Retina (tissue), 1 donor: ENCODE data around the gene DHX16.
A peak's percentile ranks its signal among the peaks of the same experiment; 100 is the strongest.
"Not testable (repeated sequence)": the region's sequence is repeated elsewhere in the genome, so short reads cannot be mapped to it uniquely, and the experiment has no call there.

Source experiments
- DNase-seq: peaks from one replicate; pipeline ENCODE4 v3.0.0-alpha.2; 2016

Gene DHX16

DNA sequence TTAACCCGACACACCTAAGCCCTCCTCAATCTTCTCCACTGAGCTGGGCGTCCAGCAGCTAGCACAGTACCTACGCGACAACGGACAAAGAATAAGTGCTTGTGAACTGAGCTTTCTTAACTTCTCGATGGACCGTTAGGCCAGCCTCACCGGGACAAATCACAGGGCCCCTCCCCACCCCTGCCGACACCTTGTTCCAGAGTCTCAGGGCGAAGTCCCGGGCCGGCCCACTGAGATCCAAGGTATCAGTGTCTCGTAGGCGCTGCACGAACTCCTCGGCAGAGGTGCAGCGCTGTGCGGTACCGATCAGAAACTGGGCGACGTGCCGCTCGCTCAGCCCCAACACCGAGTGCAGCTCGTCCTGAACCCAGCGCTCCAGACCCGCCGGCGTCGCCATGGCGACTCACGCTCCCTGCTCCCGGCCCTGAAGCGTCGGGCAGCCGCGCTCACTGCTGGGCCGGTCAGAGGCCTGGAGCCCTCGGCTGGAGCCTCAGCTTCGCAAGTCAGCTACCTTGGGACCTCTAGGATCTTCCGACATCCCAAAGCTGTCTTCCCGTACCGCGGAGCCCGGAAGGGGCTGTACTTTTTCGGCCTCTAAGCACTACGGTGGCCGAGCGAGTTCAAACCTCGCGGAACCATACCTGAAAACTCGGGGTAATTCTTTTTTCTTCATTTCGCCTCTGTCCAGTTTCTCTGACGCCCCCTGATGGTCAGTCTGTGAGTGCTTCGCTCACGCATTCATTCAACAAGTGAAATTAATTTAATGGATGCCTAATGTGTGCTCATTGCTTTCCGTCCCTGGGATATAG lies at the start of gene DHX16:
DHX16 (minus strand) TSS at position 562 of the 809 bp plus-strand sequence; CDS start at position 397, 165 bp downstream.
- peak; percentile 96 for DNase-seq

DNA sequence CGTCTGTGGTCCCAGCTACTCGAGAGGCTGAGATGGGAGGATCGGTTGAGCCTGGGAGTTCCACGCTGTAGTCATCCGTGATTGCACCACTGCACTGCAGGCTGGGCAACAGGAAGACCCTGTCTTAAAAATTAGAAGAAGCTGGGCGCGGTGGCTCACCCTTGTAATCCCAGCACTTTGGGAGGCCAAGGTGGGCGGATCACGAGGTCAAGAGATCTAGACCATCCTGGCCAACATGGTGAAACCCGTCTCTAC lies 49.1 kb upstream of the DHX16 start:
- DNase-seq, result not testable (repeated sequence)

DNA sequence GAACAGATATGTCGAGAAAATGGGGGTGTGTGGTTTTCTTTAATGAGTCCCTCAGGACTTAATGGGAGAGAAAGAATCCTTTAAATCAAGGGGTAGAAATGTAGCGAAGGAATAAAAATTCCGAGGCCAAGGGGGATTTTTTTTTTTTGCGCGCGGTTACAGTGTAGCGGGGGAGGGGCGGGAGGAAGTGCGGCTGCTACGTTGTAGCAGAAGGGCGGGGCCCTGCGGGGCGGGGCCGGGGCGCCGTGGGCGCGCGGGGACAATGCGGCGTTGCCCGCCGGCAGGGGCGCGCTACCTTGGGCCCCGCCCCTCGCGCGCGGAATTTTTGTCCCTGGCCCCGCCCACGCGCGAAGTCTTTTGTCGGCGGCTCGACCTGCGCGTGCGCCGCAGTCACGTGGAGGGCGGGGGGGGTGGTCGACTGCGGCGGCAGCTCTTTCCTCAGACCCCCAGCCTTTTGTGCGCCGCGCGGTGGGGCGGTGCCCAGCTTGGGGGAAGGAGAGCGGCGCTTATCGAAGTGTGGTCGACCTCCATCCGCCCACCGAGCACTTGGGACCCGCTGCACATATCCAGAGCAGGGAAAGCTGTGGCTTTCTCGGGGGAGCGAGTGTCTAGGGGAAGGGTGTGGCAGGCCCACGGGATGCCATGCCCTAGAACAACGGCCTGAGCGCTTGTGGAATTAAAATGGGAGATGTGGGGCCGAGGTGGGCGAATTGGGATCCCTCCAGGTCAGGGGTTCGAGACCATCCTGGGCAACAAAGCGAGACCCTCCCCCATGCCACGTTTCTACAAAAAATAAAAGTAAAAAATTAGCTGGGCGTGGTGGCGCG lies 48.6 kb upstream of the DHX16 start:
- peak; percentile 94 for DNase-seq

DNA sequence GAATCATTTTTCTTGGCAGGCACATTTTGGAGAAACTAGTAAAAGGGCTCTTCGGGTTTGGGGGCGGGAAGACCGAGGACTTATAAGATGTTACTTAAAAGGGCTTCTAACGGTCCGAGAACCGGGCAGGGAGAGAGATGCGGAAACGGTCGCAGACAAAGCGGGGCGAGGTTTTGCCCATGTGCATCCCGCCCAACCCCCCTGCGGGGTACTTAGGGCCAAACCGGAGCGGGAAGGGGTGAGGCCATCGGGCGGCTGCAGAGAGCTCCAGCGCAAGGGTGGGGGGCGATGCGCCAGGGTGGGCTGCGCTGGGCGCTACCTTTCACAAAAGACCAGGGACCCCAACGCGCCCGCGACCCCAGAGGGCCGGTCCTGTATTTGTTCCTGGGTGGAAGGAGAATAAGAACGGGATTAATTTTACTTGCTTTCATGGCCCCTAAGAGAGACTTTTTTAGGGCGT lies 48.0 kb upstream of the DHX16 start:
- peak; percentile 88 for DNase-seq

DNA sequence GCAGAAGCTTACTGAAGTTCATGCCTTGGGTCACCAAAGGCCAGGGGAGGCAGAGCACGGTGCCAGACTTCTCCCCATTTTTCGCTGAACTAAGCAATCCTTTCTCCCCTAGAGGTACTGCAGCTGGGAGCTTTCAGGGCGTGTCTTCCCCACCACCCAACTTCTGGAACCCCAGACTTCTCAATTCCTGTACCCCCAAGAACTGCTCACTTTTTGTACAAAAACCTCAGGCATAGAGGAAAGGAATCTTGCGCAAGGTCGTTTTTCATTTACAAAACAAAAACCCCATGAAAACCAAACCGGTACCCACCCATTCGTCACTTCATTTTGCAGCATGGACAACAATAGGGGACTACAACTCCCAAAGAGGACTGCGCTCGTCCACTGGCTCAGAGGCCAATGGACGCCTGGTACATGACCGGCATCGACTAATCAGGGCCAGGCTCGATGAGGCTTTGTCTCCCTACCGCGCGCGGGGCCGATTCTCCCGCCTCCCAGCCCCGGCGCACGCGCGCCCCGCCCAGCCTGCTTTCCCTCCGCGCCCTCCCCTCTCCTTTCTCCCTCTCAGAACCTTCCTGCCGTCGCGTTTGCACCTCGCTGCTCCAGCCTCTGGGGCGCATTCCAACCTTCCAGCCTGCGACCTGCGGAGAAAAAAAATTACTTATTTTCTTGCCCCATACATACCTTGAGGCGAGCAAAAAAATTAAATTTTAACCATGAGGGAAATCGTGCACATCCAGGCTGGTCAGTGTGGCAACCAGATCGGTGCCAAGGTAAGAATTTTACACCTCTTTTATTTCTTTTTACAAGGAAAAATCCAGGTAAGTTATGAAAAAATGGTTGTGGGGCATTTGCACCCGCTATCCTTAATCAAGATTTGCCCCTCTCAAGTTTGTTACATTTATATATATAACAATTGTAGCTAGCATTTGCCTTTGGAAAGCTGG lies 47.3 kb upstream of the DHX16 start, which contains the start of gene TUBB:
TUBB (plus strand) TSS at position 562 of the 947 bp plus-strand sequence; CDS start at position 717, 155 bp downstream.
- peak; percentile 96 for DNase-seq

DNA sequence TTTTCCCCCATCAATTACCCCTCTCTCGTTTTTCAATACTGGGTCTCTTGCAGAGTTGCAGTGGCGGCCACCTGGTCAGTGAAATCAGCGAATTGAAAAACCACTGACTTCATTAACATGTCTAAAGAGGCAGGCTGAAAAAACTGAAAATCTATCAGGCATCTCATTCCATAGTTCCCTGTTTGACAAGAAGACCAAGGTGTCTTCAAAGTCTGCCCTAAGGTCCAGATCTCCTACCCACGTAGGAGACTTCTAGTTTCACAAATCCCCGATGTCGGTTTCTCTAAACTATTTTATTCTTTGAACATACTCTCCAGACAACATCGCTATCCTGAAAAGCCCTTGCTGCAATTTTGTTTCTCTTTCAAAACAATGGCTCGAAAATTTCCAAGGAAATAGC lies 46.5 kb upstream of the DHX16 start:
- no peak for DNase-seq

DNA sequence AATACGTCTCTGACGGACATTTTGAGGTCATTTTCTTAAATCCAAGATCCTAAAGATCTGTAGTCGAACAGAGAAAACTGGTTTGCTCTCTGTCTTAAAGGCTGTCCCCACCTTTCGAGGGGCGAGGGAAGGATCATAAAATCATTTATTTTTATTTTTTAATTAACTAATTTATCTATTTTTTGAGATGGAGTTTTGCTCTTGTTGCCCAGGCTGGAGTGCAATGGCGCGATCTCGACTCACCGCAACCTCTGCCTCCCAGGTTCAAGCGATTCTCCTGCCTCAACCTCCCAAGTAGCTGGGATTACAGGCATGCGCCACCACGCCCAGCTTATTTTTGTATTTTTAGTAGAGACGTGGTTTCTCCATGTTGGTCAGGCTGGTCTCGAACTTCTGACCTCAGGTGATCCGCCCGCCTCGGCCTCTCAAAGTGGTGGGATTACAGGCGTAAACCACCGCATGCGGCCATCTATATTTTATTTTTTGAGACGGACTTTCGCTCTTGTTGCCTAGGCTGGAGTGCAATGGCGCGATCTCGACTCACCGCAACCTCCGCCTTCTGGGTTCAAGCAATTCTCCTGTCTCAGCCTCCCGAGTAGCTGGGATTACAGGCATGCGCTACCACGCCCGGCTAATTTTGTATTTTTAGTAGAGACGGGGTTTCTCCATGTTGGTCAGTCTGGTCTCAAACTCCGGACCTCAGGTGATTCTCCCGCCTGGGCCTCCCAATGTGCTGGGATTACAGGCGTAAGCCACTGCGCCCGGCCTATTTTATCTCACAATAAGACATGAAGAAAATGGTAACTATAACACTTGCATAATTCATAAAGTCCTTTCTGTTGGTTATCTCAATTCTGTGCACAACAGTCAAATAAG lies 45.3 kb upstream of the DHX16 start:
- DNase-seq, result peak; percentile 5

DNA sequence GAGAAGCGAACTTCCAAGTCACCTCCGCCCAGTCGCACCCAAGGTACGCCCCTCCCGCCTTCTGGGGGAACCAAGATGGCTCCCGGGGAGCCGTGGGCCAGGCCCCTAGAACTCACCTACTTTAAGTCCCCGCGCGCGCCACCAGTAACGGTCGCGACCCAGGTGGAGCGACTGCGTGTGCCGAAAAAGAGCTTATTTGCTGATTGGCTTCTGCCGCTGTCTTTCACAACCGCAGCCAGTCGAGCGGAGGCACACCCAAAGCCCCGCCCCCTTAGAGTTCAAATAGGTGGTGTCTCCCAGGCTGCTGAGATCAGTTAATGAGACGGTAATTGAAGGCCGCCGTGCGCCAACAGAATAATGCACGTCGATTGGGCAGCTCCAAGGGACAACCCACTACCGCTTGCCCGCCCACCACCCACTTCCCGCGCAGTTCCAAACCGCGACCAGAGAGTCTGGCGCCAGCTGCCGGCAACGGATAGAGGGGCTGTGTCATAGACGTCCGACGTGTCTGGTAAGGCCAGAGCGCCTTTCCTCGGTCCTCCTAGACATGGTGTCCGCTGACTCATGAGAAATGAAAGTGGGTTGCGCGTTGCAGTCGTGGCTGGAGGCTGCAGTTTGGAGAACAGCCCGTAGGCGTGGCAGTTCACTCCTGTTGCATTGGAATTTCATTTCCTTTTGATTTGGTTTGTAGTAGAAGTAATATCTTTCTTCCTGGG lies 44.5 kb upstream of the DHX16 start, which contains the start of gene MDC1:
MDC1 (minus strand) TSS at position 153 of the 716 bp plus-strand sequence. CDS start 2,106 bp downstream, outside the sequence.
- DNase-seq, result peak; percentile 98

DNA sequence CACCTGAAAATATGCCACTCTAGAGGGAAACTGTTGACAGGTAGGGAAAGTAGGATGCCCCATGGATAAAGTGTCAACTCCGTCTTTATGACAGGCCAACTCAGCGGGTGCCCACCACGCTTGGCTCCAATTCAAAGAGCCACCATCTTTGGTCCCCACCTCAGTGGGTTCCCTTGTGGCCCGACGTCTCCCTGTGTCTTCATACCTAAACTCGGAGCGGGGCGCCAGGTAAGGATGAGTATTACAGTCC lies 44.0 kb upstream of the DHX16 start:
- DNase-seq, result no peak

DNA sequence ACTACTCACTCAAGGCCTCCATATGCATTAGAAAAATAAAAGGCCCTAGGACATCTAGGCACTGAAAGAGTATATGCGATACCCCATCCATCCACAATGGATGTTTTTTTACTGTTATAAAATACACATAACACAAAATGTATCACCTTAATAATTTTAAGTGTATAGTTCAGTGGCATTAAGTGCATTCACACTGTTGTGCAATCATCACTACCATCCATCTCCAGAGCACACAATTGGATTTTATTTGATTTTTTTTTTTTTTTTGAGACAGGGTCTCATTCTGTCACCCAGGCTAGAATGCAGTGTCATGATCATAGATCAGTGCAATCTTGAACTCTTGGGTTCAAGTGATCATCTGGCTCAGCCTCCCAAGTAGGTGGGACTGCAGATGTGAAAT lies 41.5 kb upstream of the DHX16 start:
- no peak for DNase-seq

DNA sequence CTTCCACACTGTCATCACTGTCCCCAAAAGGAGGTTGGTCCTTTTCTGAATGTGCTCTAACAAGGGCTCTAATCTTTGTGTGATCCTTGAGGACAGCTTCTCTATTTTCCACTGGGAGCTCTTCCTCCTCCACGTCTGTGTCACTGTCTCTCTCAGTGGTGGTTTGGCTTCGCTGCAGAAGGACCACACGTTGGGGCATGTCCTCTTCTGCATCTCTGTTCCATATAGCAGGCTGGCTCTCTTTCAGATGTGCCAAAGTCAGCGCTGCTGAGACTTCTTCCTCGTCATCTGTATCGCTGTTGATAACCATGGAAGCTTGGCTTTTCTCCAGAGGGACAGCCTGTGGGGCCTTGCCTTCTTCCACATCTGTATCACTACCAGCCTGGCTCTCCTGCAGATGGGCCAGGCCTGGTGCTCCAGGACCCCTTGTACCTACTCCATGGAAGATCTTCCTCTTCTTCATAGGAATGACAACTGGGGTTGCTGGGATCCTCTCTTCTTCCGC lies 39.7 kb upstream of the DHX16 start:
- DNase-seq, result no peak

DNA sequence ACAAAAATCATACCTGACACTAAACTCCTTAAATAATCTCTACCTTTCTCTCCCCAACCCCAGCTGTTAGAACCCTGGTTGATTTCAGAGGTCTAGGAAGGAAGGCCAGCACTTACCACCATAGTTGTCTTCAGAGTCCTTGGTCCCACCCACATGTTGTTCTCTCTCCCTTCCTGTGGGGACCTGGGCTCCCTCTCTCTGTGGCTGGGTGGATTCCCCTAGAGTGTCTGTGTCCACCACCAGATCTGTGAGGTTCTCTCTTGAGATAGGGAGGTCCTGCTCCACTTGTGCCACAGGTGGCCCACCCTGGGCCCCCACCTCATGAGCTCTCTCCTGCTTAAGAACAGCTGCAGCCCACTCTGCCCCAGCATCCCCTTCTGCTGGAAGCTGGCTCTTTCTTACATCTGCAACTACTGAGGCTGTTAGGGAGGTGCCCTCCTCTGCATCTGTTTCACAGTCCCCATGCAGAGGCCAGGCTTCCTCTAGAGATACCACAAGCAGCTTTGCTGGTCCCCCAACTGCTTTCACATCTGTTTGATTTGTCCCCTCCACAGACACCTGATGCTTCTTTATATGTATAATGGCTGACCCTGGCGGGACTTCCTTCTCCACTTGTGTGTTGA lies 39.1 kb upstream of the DHX16 start:
- DNase-seq, result no peak

DNA sequence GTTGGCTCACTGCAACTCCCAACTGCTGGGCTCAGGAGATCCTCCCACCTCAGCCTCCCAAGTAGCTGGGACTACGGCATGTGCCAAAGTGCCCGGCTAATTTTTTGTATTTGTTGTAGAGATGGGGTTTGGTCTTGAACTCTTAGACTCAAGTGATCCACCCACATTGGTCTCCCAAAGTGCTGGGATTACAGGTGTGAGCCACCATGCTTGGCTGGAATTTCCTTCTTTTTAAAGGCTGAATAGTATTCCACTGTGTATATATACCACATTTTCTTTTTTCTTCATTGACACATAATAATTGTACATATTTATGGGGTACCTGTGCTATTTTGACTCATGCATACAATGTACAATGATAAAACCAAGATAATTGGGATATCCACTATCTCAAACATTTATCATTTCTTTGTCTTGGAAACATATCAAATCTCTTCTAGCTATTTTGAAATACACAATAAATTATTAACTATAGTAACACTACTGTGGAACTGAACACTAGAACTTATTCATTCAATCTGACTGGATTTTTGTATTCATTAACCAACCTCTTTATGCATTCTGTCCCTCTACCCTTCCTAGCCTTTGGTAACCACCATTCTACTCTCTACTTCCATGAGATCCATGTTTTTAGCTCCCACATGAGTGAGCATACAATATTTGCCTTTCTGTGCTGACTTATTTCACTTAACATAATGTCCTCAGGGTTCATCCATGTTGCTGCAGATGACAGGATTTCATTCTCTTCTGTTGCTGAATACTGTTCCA lies 36.5 kb upstream of the DHX16 start:
- no peak for DNase-seq

DNA sequence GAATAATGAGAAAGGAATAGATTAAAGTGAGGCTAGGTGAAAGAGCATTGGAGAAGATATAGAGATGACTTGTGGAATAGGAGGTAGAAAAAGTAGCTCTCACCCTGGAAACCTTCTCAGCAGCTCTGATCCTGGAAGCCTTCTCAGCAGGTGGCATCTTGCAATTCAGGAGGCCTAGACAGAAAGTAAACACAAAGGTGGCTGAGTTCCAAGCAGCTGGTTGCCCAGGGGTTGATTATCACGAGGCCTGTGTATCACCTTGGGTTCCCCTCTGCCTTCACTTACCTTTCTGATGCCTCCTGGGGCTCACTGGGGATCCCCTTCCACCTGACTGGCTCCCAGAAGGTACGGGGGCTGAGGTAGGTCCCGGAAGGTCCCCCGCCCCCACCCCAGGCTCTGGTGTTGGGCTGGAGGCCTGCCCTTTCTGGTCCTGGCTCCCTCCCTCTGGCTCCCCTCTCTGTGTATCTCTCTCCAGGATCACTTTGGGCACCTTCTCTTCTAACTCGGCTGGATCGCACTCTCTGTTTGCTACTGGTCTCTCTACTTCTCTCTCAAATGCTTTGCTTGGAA lies 34.6 kb upstream of the DHX16 start:
- DNase-seq, result no peak

DNA sequence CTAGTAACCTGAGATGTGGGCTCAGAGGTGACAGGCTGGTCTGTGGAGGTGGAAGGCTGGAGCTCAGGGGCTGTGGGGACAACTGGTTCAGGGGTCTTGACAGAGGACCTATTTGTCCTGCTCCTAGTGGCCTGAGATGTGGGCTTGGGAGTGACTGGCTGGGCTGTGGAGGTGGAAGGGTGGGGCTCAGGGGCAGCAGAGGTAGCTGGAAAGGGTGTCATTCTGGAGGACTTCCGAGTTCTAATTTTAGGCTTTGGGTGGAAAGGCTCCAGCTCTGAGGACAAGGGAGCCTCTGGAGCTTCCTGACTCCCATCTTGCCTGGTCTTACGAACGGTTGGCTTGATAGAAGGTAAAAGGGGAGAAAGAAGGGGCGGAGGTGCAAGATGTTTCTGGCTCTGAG lies 32.8 kb upstream of the DHX16 start:
- no peak for DNase-seq

DNA sequence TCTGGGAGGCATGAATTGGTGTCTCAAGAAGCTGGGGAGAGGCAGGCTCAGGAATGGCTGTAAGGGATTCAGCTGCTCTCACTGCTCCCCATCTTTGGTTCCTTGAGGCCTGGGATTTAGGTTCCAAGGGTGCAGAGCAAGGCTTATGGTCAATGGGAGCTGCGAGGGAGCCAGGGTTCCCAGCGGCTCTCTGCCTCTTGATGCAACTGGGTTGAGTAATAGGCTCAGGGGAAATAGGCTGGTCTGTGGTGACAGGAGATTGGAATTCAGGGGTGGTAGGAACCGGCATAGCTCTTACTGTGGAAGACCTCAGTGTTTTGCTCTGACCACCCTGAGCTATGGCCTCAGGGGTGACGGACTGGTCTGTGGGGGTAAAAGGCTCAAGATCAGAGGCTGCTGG lies 31.0 kb upstream of the DHX16 start:
- DNase-seq, result no peak

DNA sequence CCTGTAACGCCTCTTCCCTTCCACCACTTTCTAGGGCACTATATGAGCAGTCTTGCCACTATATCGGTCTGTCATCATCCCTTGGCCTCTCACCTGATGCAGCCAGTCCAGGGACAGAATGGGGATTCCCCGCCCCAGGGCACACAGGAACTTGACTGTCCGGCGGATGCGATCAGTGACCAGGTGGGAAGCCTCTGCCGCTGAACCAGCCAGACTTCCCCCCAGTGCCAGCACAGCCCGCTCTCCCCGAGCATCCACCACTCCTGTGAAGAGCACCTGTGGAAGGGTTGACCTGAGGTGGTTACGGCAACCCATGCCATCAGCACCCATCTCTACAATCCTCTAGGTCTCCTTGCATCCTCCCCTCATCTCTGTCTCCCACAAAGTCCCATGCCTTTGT lies 30.2 kb upstream of the DHX16 start:
- DNase-seq, result no peak

DNA sequence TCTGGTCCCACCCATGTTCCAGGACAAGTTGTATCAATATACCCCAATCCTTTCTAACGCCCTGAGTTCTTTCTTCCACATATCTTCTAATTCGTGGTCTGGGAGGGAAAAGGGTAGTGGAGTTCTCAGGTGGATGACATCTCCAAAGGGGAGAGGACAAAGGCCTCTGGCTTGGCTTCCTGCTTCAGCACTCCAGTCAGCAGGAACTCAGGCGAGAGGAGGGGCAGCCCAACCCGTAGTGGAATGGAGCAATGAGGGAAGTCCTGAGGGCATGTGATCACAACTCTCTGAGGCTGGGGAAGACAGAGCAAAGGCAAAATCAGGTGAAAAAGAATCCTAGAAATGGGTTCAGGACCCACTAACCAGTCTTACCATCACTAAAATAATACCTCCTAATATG lies 27.5 kb upstream of the DHX16 start:
- no peak for DNase-seq

DNA sequence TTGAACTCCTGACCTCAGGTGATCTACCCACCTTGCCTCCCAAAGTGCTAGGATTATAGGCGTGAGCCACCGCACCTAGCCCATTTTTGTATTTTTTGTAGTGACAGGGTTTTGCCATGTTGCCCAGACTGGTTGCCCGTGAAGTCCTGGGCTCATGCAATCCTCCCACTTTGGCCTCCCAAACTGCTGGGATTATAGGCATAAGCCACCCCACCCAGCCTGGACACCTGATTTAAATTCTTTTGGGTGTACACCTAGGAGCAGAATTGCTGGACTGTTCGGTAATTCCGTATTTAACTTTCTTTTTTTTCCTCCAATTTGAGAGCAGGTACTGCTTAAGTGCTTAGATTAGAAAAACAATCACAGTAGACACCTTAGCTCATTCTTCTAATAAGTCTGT lies 23.6 kb upstream of the DHX16 start:
- no peak for DNase-seq
